Body of pancreas (tissue), 4 donors: ENCODE results near the gene MAPT. TPM values are rescaled to one million over a fixed set of nuclear protein-coding genes. Genes with fewer than 3 reads are reported as not detected.

Experiments
- ATAC-seq: fragments of 150-250 bp; one replicate; pipeline ENCODE4 v1.9.1; 2016
- DNase-seq, 4 donors: peaks; one replicate each; pipeline ENCODE4 v3.0.0-alpha.2; 2019
- H3K27ac ChIP-seq, 4 donors: fragments of 200-600 bp; sonication (generic); 1 replicate in 3 of 4; 2 replicates in 1 of 4; pipeline versions ENCODE4 v1.5.1 to v1.6.1; 2016 to 2019; ENCODE audit warnings: mild to moderate bottlenecking in 1 of 4, mixed read lengths in 1 of 4, moderate library complexity in 1 of 4
- H3K27me3 ChIP-seq, 2 donors: fragments of 200-600 bp; sonication (generic); one replicate each; pipeline ENCODE4 v1.6.0; 2016; ENCODE audit warnings: mild to moderate bottlenecking in 1 of 2
- H3K36me3 ChIP-seq, 2 donors: fragments of 200-600 bp; sonication (generic); replicated peaks in 1 of 2; 2 replicates each; pipeline ENCODE4 v1.5.1; 2016; ENCODE audit warnings: low read depth in 2 of 2; ENCODE audit not compliant: insufficient read depth in 1 of 2
- H3K4me1 ChIP-seq: fragments of 200-600 bp; sonication (generic); one replicate; pipeline ENCODE4 v1.6.0; 2016
- H3K4me3 ChIP-seq, 2 donors: fragments of 200-600 bp; sonication (generic); 1 replicate in 1 of 2; 2 replicates in 1 of 2; pipeline ENCODE4 v1.5.1; 2016 to 2019
- H3K9me3 ChIP-seq, 3 donors: fragments of 200-600 bp; sonication (generic); 1 replicate in 2 of 3; 2 replicates in 1 of 3; pipeline ENCODE4 v1.5.1; 2016
- CTCF ChIP-seq, 7 experiments: fragments of 450-650 bp in 4 of 7; fragments of 200-600 bp in 3 of 7; sonication (generic) in 3 of 7; IDR thresholded peaks; one replicate each; pipeline ENCODE4 v1.5.1; 2016 to 2019; ENCODE audit warnings: antibody characterized with exemption in 7 of 7
- POLR2A ChIP-seq, 3 donors: fragments of 450-650 bp; IDR thresholded peaks; one replicate each; pipeline ENCODE4 v1.6.1; 2016; ENCODE audit warnings: antibody characterized with exemption in 3 of 3, mild to moderate bottlenecking in 2 of 3
- WGBS, 2 donors: methylation state at CpG; one replicate each; pipeline ENCODE4 v1.1.5; 2017; 5-methylcytosine and 5-hydroxymethylcytosine counted together
- intact Hi-C: fragments of 100-400 bp; cut with DNase I; formaldehyde crosslinking; loops from one replicate; pipeline ENCODE4 v1.15.1; 2023
- total RNA-seq, 2 donors: library from RNA; depleted of rRNA; stranded (reverse); fragments of >200 nt; gene quantifications; one replicate each; pipeline ENCODE4 v1.1.0, GENCODE V29; 2016

The MAPT gene
- total RNA-seq, 2 donors from 2014 or later = 1.6 to 2.3 TPM

- WGBS, 2 donors = 78 to 82% methylated on average over 9 of the region's 9 CpGs
- Histone ChIP-seq H3K4me3 (no peak overlapping the region), H3K27ac (no peak overlapping the region), H3K36me3 (no peaks in the 10 kb centered on the region), H3K4me1 (peaks cover 25% of the 10 kb centered on the region), H3K27me3 (no peaks in the 10 kb centered on the region), H3K9me3 (no peaks in the 10 kb centered on the region)
- DNase-seq = no peak
- no peak for ATAC-seq
- TF ChIP-seq CTCF (IDR thresholded peaks at IDR 0.05) (no peak), POLR2A (IDR thresholded peaks at IDR 0.05) (no peak)
- intact Hi-C loops = loop anchor here (5.0 kb wide), 1 partner anchor 217 kb away; no protein-coding TSS in a partner anchor
Observed at GRCh38 chr17:45999900-46000290, 105.5 kb downstream of the MAPT start.

- Histone ChIP-seq H3K4me1 (peaks cover 29% of the 10 kb centered on the region), H3K27ac (no peak overlapping the region), H3K9me3 (no peaks in the 10 kb centered on the region), H3K36me3 (no peaks in the 10 kb centered on the region), H3K4me3 (no peak overlapping the region), H3K27me3 (no peaks in the 10 kb centered on the region)
- 72 to 76% methylated on average over 7 of the region's 7 CpGs for WGBS, 2 donors
- TF ChIP-seq CTCF (IDR thresholded peaks at IDR 0.05) (no peak), POLR2A (IDR thresholded peaks at IDR 0.05) (no peak)
- intact Hi-C loops = no loop called here
- DNase-seq (no peak), ATAC-seq (no peak)
Observed at GRCh38 chr17:46000292-46000691, 105.9 kb downstream of the MAPT start.

- intact Hi-C loops = no loop called here
- H3K9me3 ChIP-seq = no peaks in the 10 kb centered on the region
- ATAC-seq = no peak
- WGBS, 2 donors = 63 to 71% methylated on average over 2 of the region's 2 CpGs
- H3K4me1 ChIP-seq = peaks cover 30% of the 10 kb centered on the region
- DNase-seq = no peak
- H3K27me3 ChIP-seq = no peaks in the 10 kb centered on the region
- TF ChIP-seq POLR2A (IDR thresholded peaks at IDR 0.05) = no peak
- no peak for TF ChIP-seq CTCF (IDR thresholded peaks at IDR 0.05)
- no peak overlapping the region for H3K4me3 ChIP-seq
- no peaks in the 10 kb centered on the region for H3K36me3 ChIP-seq
- H3K27ac ChIP-seq = no peak overlapping the region
Observed at GRCh38 chr17:46000757-46001156, 106.4 kb downstream of the MAPT start.

- Histone ChIP-seq H3K9me3 (no peaks in the 10 kb centered on the region), H3K4me3 (no peak overlapping the region), H3K27ac (no peak overlapping the region), H3K4me1 (peaks cover 30% of the 10 kb centered on the region), H3K27me3 (no peaks in the 10 kb centered on the region), H3K36me3 (no peaks in the 10 kb centered on the region)
- TF ChIP-seq POLR2A (IDR thresholded peaks at IDR 0.05) (no peak), CTCF (IDR thresholded peaks at IDR 0.05) (no peak)
- ATAC-seq = no peak
- no peak for DNase-seq
- WGBS, 2 donors = 74% methylated on average over 13 of the region's 13 CpGs
- intact Hi-C loops = no loop called here
Observed at GRCh38 chr17:46001390-46002310, 107.3 kb downstream of the MAPT start.
